ENCODE measurements around the gene SPNS2.

SPNS2 gene

DNA sequence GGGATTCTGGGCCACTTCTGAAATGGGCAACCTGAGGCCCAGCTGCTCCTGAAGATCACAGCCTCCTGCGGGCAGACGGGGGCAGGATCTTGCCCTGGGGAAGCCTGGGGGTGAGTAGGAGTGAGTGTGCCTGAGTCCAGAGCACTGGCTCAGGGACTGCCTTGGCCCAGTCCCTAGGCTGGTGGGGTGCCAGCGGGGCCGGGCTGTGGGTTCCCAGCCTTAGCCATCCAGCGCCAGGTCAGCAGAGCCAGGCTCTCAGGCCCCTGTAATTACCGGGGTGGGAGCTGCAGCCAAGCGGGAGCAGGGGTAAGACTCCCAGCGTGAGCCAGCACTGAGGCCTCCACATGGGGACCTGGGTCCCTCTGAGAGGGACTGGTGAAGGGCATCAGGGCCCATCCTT is 8.2 kb downstream of the SPNS2 start:
- no peak for TF ChIP-seq CTCF (conservative IDR thresholded peaks at IDR 0.05)
- H3K27ac ChIP-seq, result no peak overlapping the region

GRCh38 chr17:4507361-4508111 is 8.9 kb downstream of the SPNS2 start:
- TF ChIP-seq CTCF (conservative IDR thresholded peaks at IDR 0.05), result no peak
- no peak overlapping the region for H3K27ac ChIP-seq

DNA sequence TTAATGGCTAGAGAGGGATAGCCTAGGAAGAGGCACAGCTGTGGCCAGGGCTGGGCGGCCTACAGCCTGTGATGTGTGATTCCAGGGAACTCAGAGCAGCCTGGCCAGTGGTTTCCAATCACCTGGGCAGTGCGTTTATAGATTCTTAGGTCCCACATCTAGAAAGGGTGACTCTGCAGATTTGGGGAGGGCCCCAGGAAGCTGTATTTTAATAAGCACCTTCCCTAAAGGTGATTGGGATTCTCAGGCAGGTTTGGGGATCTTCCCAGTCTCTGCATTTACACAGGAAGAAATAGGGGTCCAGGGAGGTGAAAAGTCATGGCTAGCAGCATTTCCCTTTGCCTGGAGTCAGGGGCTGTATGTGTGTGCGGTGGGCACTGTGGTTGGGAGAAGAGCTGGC is 9.5 kb downstream of the SPNS2 start:
- no peak for TF ChIP-seq CTCF (conservative IDR thresholded peaks at IDR 0.05)
- no peak overlapping the region for H3K27ac ChIP-seq

GRCh38 chr17:4509401-4509800 is 10.7 kb downstream of the SPNS2 start:
- TF ChIP-seq CTCF (conservative IDR thresholded peaks at IDR 0.05), result no peak
- no peak overlapping the region for H3K27ac ChIP-seq

DNA sequence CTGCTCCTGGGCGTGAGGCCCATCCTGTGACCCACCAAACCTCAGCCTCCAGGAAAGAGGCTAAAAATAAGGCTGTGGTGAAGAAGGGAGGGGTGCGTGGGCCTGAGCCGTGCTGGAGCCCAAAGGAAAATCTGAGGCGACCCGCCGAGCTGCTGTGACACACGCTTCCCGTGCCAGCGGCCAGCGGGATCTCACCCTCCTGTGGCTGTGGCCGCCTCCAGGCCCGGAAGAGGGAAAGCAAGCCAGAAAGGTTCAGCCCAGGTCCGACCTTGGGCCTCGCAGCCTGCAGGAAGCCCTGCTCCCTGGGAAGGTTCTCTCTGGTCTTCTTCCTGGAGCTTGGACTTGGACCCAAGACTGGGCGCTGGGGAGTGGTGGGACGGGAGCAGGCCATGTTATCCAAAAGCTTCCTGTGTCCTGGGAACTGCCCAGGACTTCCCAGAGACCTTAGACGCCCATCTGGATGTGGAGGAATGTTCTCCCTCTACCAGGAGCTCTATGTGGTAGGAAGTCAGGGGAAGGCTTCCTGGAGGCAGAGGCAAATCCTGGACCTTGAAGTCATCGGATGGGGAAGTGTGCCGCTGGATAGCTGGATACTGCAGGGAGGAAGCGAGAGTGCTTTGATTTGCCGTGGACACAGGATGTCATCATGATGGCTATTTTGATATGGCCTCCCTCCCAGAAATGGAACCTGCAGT is 11.4 kb downstream of the SPNS2 start:
- H3K27ac ChIP-seq, result no peak overlapping the region
- no peak for TF ChIP-seq CTCF (conservative IDR thresholded peaks at IDR 0.05)

DNA sequence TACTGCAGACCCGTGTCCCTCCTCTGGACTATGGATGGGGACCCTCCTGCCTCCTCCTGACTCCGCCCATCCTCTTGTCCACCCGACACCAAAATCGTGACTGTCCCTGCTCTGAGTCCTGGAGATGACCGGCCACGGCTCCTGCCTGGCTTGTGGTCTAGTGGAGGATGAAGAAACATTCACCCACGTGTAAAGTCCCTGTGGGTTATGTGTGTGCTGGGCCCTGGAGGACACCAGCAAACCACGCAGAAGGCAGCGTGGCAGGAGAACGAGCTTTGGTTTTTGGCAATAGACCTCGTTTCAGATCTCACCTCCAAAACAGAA is 11.9 kb downstream of the SPNS2 start:
- TF ChIP-seq CTCF (conservative IDR thresholded peaks at IDR 0.05), result no peak
- no peak overlapping the region for H3K27ac ChIP-seq

DNA sequence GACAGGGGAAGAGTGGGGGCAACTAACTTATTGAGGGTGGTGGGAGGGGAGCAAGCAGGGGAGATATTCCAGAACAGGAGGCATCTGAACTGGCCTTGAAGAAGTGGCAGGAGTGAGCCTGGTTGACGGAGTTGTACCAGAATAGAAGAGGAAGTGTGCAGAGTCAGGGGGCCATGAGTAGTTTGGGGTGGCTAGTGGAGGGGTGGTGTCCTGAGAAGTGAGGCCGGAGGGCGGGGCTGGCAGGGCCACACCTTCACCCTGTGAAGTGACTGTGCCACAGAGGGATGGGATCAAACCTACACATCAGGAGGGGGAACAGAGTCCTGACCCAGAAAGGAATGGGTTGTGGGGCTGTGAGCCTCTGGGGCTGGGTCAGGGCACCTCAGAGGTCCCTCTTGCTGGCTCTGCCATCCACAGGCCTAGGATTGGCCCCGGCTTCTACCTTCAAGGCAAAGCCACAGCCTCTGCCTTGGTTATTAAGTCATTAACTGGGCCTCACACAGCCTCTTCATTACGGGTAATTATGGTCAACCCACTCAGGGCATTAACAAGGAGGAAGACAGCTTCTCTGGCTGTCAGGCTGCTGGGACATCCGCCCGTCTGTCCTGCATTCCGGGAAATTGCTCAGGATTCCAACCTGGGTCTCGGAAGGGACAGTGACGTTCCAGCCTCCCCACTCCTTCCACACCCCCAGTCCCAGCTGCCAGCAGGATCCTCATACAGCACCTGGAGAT is 12.7 kb downstream of the SPNS2 start:
- H3K27ac ChIP-seq, result no peak overlapping the region
- no peak for TF ChIP-seq CTCF (conservative IDR thresholded peaks at IDR 0.05)

Measured in VCaP (cell line).